HG02642 (cell line): ENCODE results near the gene PLD2.
"Not testable (repeated sequence)": the region's sequence is repeated elsewhere in the genome, so short reads cannot be mapped to it uniquely, and the experiment has no call there.

Experiments used
- ATAC-seq: cut with Tn5 transposase; IDR thresholded peaks from one replicate; pipeline ENCODE4 v1.9.1; 2021; ENCODE audit warnings: mild to moderate bottlenecking; ENCODE audit not compliant: unreplicated experiment, poor library complexity

Gene PLD2

GRCh38 chr17:4854111-4854681 is 47.2 kb downstream of the PLD2 start:
- no peak for ATAC-seq

- ATAC-seq, result no peak
These were observed 49.5 kb downstream of the PLD2 start for GRCh38 chr17:4856271-4856936.

- ATAC-seq, result no peak
These were observed 50.0 kb downstream of the PLD2 start for GRCh38 chr17:4856937-4857314.

- ATAC-seq, result not testable (repeated sequence)
These were observed 50.4 kb downstream of the PLD2 start for GRCh38 chr17:4857347-4857746.

- ATAC-seq, result no peak
These were observed 51.3 kb downstream of the PLD2 start for GRCh38 chr17:4858068-4858881.

- no peak for ATAC-seq
These were observed 51.9 kb downstream of the PLD2 start for GRCh38 chr17:4858882-4859260.

GRCh38 chr17:4859816-4860625 is 53.1 kb downstream of the PLD2 start:
- ATAC-seq, result no peak

GRCh38 chr17:4860651-4861050 is 53.7 kb downstream of the PLD2 start:
- no peak for ATAC-seq

GRCh38 chr17:4861052-4861451 is 54.1 kb downstream of the PLD2 start:
- ATAC-seq, result no peak

- no peak for ATAC-seq
These were observed 55.8 kb downstream of the PLD2 start for GRCh38 chr17:4862720-4863119.

- ATAC-seq, result no peak
These were observed 56.4 kb downstream of the PLD2 start for GRCh38 chr17:4863321-4863720.

GRCh38 chr17:4867535-4867934 is 60.6 kb downstream of the PLD2 start:
- not testable (repeated sequence) for ATAC-seq

- not testable (repeated sequence) for ATAC-seq
These were observed 62.4 kb downstream of the PLD2 start for GRCh38 chr17:4869058-4869998.

- no peak for ATAC-seq
These were observed 63.9 kb downstream of the PLD2 start for GRCh38 chr17:4870855-4871254.

GRCh38 chr17:4872786-4873185 is 65.8 kb downstream of the PLD2 start:
- no peak for ATAC-seq
